HEK293T (cell line): ENCODE data around the gene SOS2.

Experiments
- BHLHE40 ChIP-seq: fragments of 450-650 bp; IDR thresholded peaks from 2 replicates; pipeline ENCODE4 v1.6.1; 2016; ENCODE audit warnings: mild to moderate bottlenecking, moderate library complexity, borderline replicate concordance
- CTBP1 ChIP-seq: fragments of 450-650 bp; IDR thresholded peaks from 2 replicates; pipeline ENCODE4 v1.6.1; 2016; ENCODE audit warnings: borderline replicate concordance
- ELF4 ChIP-seq: fragments of 450-650 bp; IDR thresholded peaks from 2 replicates; pipeline ENCODE4 v1.6.1; 2017; ENCODE audit warnings: antibody characterized with exemption
- FOXK2 ChIP-seq: fragments of 450-650 bp; IDR thresholded peaks from 2 replicates; pipeline ENCODE4 v1.6.1; 2016; ENCODE audit warnings: mild to moderate bottlenecking
- FOXM1 ChIP-seq: fragments of 450-650 bp; IDR thresholded peaks from 2 replicates; pipeline ENCODE4 v1.6.1; 2017; ENCODE audit warnings: mild to moderate bottlenecking, borderline replicate concordance
- HDGF ChIP-seq: fragments of 450-650 bp; IDR thresholded peaks from 2 replicates; pipeline ENCODE4 v1.6.1; 2017; ENCODE audit warnings: antibody characterized with exemption, borderline replicate concordance
- L3MBTL2 ChIP-seq: fragments of 450-650 bp; conservative IDR thresholded peaks from 2 replicates; pipeline ENCODE4 v1.6.1; 2016; ENCODE audit warnings: mild to moderate bottlenecking
- NFRKB ChIP-seq: fragments of 450-650 bp; IDR thresholded peaks from 2 replicates; pipeline ENCODE4 v1.6.1; 2016; ENCODE audit warnings: mild to moderate bottlenecking, moderate library complexity
- PKNOX1 ChIP-seq: fragments of 450-650 bp; IDR thresholded peaks from 2 replicates; pipeline ENCODE4 v1.6.1; 2016
- SP1 ChIP-seq: fragments of 450-650 bp; IDR thresholded peaks from 2 replicates; pipeline ENCODE4 v1.6.1; 2017
- SUZ12 ChIP-seq: fragments of 450-650 bp; IDR thresholded peaks from 2 replicates; pipeline ENCODE4 v1.6.1; 2016; ENCODE audit warnings: mild to moderate bottlenecking

- TF ChIP-seq L3MBTL2: no peak
- no peak for TF ChIP-seq HDGF
- no peak for TF ChIP-seq BHLHE40
- TF ChIP-seq NFRKB: no peak
- TF ChIP-seq FOXM1: no peak
- TF ChIP-seq FOXK2: no peak
- TF ChIP-seq SUZ12: no peak
- TF ChIP-seq SP1: no peak
- TF ChIP-seq CTBP1: no peak
- TF ChIP-seq ELF4: no peak
- no peak for TF ChIP-seq PKNOX1
Observed at GRCh38 chr14:50156111-50156510, 75.3 kb downstream of the SOS2 start.
